SU-DHL-6 (cell line): ENCODE measurements around the gene ANKK1.

Experiments used
- H2AFZ ChIP-seq: fragments of 200-600 bp; sonication (generic); 2 replicates; pipeline ENCODE4 v1.6.1; 2014; ENCODE audit warnings: low read depth, mild to moderate bottlenecking, moderate library complexity, mixed read lengths, antibody characterized with exemption, low read length; ENCODE audit not compliant: severe bottlenecking
- H3F3A ChIP-seq: fragments of 200-600 bp; shearing (Covaris generic); 2 replicates; pipeline ENCODE4 v1.6.0; 2016; ENCODE audit warnings: antibody characterized with exemption, mild to moderate bottlenecking; ENCODE audit not compliant: insufficient read depth
- H3K27ac ChIP-seq: fragments of 200-600 bp; sonication (generic); 2 replicates; pipeline ENCODE4 v1.5.1; 2016; ENCODE audit warnings: low read depth, mild to moderate bottlenecking, low read length, moderate library complexity, mixed read lengths
- H3K27me3 ChIP-seq: fragments of 200-600 bp; sonication (generic), shearing (Covaris generic); 2 replicates; pipeline ENCODE4 v1.6.0; 2014; ENCODE audit warnings: mild to moderate bottlenecking, low read length
- H3K36me3 ChIP-seq: fragments of 200-600 bp; sonication (generic); 2 replicates; pipeline ENCODE4 v1.6.1; 2014; ENCODE audit warnings: mild to moderate bottlenecking, low read length, mixed read lengths
- H3K4me2 ChIP-seq: fragments of 300-600, 200-600 bp; shearing (Covaris generic), sonication (generic); 2 replicates; pipeline ENCODE4 v1.6.0; 2014; ENCODE audit warnings: low read length, low read depth, mild to moderate bottlenecking; ENCODE audit not compliant: poor library complexity, severe bottlenecking
- H3K4me3 ChIP-seq: fragments of 200-600 bp; sonication (generic); 2 replicates; pipeline ENCODE4 v1.5.1; 2014; ENCODE audit warnings: antibody characterized with exemption, low read length, mild to moderate bottlenecking, mixed read lengths; ENCODE audit not compliant: insufficient read depth, poor library complexity, severe bottlenecking
- H3K79me2 ChIP-seq: fragments of 200-600 bp; sonication (generic); 2 replicates; pipeline ENCODE4 v1.6.1; 2014; ENCODE audit warnings: mild to moderate bottlenecking, low read length, moderate library complexity; ENCODE audit not compliant: insufficient read depth
- H3K9ac ChIP-seq: fragments of 200-600 bp; sonication (generic); 2 replicates; pipeline ENCODE4 v1.7.0; 2014; ENCODE audit warnings: mild to moderate bottlenecking, low read length
- H3K9me2 ChIP-seq: fragments of 200-600 bp; sonication (generic); replicated peaks from 2 replicates; pipeline ENCODE4 v1.6.1; 2014; ENCODE audit warnings: low read length; ENCODE audit not compliant: insufficient read depth
- H3K9me3 ChIP-seq: fragments of 200-600 bp; sonication (generic); 2 replicates; pipeline ENCODE4 v1.6.1; 2014; ENCODE audit warnings: low read length, mixed read lengths; ENCODE audit not compliant: insufficient read depth
- H4K20me1 ChIP-seq: fragments of 200-600 bp; sonication (generic); 2 replicates; pipeline ENCODE4 v1.6.1; 2014; ENCODE audit warnings: low read depth, mild to moderate bottlenecking, antibody characterized with exemption, low read length, moderate library complexity, mixed read lengths
- CTCF ChIP-seq: fragments of 200-600 bp; sonication (generic); IDR thresholded peaks from one replicate; pipeline ENCODE4 v1.5.1; 2017; ENCODE audit warnings: antibody characterized with exemption, mild to moderate bottlenecking, low read length, moderate library complexity; ENCODE audit not compliant: insufficient read depth, poor library complexity, severe bottlenecking
- EZH2phosphoT487 ChIP-seq: fragments of 200-600 bp; sonication (generic), shearing (Covaris generic); conservative IDR thresholded peaks from 2 replicates; pipeline ENCODE4 v1.6.1; 2018; ENCODE audit warnings: mild to moderate bottlenecking, antibody characterized with exemption, low read length, moderate library complexity, mixed read lengths

Gene ANKK1

GRCh38 chr11:113386866-113387265 is 713 bp upstream of the ANKK1 start:
- Histone ChIP-seq H2AFZ (no peak overlapping the region), H3F3A (no peaks in the 10 kb centered on the region), H3K9ac (no peak overlapping the region), H3K36me3 (no peaks in the 10 kb centered on the region), H3K27ac (no peak overlapping the region), H3K79me2 (no peaks in the 10 kb centered on the region), H3K9me3 (no peaks in the 10 kb centered on the region), H3K4me2 (no peak overlapping the region), H3K9me2 (no peaks in the 10 kb centered on the region), H3K4me3 (no peak overlapping the region), H3K27me3 (no peaks in the 10 kb centered on the region), H4K20me1 (no peaks in the 10 kb centered on the region)
- no peak for TF ChIP-seq EZH2phosphoT487
- no peak for TF ChIP-seq CTCF

- H3K79me2 ChIP-seq, result no peaks in the 10 kb centered on the region
- no peak overlapping the region for H3K9ac ChIP-seq
- no peak overlapping the region for H3K4me3 ChIP-seq
- H2AFZ ChIP-seq, result no peak overlapping the region
- no peaks in the 10 kb centered on the region for H3K9me2 ChIP-seq
- no peak overlapping the region for H3K4me2 ChIP-seq
- TF ChIP-seq CTCF (no peak), EZH2phosphoT487 (no peak)
- H3K27me3 ChIP-seq, result no peaks in the 10 kb centered on the region
- H3F3A ChIP-seq, result no peaks in the 10 kb centered on the region
- no peak overlapping the region for H3K27ac ChIP-seq
- H3K36me3 ChIP-seq, result no peaks in the 10 kb centered on the region
- H4K20me1 ChIP-seq, result no peaks in the 10 kb centered on the region
- no peaks in the 10 kb centered on the region for H3K9me3 ChIP-seq
Observed at GRCh38 chr11:113389272-113389671, 1.7 kb downstream of the ANKK1 start.

GRCh38 chr11:113392236-113392921 is 4.8 kb downstream of the ANKK1 start:
- Histone ChIP-seq H3K36me3 (no peaks in the 10 kb centered on the region), H4K20me1 (no peaks in the 10 kb centered on the region), H3K9ac (no peak overlapping the region), H3F3A (no peaks in the 10 kb centered on the region), H3K27me3 (no peaks in the 10 kb centered on the region), H3K4me2 (no peak overlapping the region), H3K9me2 (no peaks in the 10 kb centered on the region), H3K27ac (no peak overlapping the region), H3K79me2 (no peaks in the 10 kb centered on the region), H2AFZ (no peak overlapping the region), H3K4me3 (no peak overlapping the region), H3K9me3 (no peaks in the 10 kb centered on the region)
- no peak for TF ChIP-seq EZH2phosphoT487
- TF ChIP-seq CTCF, result no peak
